COR-L47 (cell line): ENCODE results near the gene ANAPC2.
"Not testable (repeated sequence)": the region's sequence is repeated elsewhere in the genome, so short reads cannot be mapped to it uniquely, and the experiment has no call there.

ENCODE experiments used
- DNase-seq: peaks from one replicate; lab custom pipeline; 2025; lab: John Stamatoyannopoulos, UW

ANAPC2 gene

DNA sequence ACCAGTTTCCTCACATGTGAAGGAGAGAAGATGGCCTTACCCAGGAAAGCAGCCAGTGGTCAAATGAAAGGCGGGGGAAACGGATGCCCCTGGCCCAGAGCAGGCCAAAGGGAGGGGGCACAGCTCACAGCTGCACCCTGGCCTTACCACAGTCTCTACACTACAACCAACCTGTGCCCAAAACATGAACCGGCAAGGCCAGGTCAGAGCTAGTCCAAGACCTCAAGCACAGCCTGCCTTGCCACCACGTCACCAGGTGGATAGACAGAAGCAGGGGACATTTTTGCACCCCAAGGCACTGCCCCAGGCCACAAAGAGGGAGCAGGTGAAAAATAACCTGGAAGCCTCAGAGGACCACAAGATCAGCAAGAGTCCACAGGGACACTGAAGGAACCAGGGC is 44.9 kb downstream of the ANAPC2 start:
- no peak for DNase-seq

DNA sequence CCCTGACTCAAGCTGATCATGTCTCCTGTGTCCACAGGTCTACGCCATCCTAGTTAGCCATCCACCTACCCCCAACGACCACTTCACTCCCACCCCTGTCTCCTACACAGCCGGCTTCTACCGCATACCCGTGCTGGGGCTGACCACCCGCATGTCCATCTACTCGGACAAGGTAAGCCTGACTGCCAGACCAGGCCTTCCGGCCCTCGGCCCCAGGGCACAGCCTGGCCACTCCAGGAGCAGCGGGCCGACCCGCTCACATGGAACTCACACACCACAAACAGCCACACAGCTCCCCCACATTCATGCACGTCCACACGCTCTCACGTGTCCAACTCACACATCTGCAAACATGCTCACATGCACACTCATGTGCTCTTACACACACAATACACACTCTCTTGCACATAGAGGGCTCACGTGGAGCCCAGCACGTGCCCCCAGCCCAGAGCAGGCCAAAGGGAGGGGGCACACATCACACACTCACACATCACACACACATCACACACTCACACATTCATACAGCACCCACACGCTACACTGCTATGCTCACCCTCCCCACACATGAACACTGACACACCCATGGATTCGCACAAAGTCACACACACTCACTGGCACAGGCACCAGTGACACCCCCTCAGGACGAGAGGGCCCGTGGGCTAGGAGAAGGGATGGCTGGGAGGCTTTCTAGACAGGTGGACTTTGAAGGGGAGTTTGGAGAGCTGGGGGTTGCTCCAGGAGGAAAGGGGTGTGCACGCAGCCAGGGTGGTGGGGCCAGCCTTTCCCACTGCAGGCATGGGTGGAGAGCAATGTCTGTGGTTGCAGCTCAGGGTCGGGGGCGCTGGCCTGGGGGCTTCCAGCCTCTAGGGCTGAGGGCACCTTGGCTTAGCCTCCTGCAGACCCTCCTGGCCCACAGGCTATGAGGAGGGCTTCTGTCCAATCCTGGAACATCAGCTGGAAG is 46.1 kb downstream of the ANAPC2 start:
- DNase-seq: no peak

DNA sequence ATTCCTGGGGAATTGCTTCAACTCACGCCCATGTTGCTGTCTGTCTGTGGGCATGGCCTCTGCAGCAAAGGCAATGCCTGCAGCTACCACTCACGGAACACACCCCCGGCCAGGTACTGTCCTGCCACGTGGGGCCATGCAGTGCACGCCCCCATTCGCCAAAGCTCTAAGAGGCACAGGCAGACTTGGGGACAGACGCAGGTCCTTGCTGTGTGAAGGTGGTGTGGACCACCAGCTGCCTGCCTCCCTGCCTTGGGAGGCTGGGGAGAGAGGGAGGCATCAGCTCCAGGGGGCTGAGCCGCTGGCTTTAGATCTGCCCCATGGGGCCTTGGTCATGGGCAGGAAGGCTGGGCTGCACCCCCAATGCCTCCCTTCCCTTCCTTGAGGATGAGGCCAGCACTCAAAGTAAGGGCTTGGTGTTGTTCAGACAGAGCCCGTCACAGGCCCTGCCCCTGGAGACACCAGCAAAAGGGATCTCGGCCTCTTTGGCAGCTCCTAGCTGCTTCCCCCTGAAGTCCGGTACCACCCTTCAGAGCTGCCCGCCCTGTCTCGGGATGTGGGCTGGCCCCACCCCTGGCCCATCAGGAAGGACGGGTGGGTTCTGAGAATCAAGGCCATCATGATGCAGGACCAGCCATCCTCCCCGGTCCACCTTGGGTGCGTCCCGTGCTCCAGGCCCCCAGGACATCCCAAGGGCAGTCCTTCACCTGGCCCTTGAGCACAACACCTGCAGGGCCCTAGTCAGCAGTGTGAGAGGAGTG is 47.1 kb downstream of the ANAPC2 start:
- DNase-seq: no peak

DNA sequence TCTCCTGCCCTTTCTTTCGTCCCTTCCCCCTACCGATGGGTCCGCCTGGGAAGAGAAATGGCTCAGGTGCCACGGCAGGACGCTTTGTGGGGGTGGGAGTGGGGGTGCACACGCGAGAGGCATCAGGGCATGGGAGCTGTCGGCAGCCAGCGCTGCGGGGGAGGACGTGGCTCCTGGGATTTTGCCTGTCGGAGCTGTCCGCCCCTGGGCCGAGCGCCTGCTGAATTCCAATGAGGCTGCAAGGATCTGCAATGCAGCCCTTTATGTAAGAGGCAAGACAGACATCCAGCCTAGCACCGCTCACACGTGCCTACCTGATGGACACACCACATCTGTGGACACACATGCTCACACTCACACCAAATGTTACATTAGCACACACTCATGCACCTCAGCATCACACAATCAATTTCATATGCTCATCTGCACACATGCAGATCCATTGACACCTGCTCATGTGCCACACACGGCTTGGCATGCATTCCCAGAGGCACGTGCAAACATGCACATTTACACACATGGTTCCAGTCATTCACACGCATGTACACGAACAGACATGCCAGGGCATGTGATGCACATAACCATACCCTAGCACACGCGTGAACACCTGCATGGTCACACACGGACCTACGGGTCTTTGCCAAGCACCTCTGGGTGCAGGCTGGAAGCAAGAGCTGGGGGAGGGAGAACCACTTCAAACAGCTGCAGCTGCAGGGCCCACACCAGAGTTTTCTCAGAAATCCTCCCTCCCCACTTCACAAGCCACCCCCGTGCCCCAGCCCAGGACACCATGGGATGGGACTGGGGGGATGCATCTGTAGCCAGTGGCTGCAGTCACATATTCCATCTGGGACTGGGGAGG is 48.0 kb downstream of the ANAPC2 start:
- DNase-seq: no peak

DNA sequence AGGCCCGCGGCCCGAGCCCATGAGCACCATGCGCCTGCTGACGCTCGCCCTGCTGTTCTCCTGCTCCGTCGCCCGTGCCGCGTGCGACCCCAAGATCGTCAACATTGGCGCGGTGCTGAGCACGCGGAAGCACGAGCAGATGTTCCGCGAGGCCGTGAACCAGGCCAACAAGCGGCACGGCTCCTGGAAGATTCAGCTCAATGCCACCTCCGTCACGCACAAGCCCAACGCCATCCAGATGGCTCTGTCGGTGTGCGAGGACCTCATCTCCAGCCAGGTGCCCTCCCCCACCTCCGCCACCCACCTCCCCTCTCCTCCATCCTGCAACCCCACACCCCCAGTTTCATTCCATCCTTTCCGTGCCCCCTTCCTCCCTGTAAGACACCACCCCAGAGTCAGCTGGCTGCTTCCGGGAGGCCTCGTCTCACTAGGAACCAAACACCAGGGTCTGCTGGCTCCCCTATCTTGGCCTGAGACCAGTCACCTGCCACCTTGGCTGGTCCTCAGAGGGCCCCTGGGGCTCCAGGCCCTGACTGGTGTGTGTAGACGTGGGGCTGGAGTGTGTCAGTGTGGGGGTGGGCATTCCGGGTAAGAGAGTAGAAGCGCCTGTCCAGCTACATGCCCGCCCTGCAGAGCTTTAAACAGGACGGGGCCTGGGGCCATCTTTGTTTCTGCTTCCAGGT is 48.8 kb downstream of the ANAPC2 start:
- DNase-seq: no peak

DNA sequence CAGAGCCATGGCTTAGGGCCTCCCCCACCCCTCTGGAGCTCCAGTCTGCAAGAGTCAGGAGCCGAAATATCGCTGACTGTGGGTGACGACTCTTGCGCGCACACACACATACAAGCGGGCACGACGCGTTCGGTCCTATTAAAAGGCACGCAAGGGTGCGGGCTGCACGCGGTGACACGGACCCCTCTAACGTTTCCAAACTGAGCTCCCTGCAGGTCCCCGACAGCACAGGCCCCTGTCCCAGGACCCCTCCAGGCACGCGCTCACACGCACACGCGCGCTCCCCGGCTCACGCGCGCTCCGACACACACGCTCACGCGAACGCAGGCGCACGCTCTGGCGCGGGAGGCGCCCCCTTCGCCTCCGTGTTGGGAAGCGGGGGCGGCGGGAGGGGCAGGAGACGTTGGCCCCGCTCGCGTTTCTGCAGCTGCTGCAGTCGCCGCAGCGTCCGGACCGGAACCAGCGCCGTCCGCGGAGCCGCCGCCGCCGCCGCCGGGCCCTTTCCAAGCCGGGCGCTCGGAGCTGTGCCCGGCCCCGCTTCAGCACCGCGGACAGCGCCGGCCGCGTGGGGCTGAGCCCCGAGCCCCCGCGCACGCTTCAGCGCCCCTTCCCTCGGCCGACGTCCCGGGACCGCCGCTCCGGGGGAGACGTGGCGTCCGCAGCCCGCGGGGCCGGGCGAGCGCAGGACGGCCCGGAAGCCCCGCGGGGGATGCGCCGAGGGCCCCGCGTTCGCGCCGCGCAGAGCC is 49.5 kb downstream of the ANAPC2 start, which contains the start of gene GRIN1:
Gene GRIN1, plus strand, starts transcription at position 433 of the 746 bp plus-strand sequence. CDS start 333 bp downstream, outside the sequence.
- no peak for DNase-seq

DNA sequence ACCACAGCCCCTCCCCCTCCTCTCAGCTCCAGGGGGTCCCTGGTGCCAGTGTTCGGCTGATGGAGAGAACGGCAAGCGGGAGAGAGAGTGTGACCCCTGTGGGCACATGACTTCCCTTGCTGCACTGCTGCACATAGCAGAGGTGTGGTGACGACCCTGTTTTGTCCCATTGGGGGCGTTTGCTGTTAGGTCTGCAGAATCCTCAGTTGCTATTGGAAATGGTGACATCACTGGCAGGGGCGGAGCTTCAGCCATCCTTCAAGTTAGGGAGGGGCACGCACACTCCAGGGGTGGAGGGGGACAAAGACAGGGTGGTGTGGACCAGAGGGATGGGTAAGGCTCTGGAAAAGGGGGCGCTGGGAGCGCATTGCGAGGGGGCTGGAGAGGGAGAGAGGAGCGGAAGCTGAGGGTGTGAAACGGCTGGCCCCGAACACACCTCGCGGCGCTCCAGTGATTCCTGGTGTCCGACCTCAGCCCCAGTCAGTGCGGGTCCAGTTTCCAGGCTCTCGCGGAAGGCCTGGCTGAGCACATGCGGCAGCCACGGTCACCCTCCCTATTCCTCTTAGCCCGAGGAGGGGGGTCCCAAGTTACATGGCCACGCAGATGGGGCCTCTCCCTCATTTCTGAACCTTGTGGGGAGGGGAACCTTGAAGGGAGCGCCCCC is 50.2 kb downstream of the ANAPC2 start:
- peak; percentile 39 for DNase-seq

DNA sequence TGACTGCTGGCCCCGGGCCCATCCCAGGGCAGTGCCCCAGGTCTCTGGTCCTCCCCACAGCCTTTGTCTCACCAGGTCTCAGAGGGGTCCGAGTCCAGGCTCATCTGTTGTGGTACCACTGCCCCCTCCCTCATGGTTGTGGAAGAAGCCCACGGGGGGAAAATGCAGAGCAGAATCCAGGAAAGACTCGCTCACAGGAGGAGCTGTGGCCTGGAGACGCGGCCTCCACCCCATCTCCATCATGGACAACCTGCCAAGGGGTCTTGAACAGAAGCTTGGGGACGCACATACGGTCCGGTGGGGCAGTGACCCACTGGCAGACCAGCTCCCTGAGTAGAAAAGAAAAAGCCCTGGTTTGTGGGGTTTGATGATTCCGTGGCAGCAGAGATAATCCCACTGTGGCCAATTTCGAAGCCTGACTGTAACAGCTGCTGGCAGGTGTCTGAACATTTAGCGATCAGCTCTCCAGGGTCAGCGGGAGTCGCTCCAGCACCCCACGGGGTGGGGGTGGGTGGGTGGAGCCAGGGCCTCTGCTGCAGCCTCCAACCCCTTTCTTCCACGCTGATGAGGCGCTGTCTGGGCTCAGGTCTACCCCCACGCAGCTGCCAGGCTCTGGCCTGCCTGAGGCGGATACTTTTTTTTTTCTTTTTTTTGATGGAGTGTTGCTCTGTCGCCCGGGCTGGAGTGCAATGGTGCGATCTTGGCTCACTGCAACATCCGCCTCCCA is 51.3 kb downstream of the ANAPC2 start:
- no peak for DNase-seq

DNA sequence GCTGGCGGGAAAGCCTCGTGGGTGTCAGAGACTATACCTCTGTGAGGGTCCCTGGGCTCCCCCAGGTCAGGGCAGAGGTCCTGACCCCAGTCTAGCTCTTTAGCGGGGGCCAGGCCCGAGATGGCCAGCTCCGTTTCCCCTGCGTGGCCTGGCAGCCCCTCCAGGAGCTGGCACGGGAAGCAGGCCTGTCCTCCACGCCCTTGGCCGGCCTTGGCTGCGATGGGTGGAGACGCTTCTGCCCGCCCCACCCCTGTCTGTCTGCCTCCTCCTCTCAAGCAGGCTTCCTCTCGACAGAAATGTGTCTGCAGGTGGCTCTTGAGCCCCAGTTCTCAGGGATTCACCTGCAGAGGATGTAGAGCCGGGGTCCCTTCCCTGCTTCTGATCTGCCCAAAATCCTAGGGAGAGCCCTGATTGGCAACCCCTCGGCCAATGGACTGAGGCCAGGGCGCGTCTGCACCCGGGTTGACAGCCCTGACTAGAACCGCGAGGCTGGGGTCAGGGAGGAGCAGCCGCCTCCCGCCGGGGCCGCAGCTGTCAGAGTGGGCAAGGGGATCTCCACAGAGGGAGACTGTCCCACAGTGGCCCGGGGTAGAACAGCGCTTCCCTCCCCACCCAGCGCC is 52.0 kb downstream of the ANAPC2 start:
- DNase-seq: no peak

DNA sequence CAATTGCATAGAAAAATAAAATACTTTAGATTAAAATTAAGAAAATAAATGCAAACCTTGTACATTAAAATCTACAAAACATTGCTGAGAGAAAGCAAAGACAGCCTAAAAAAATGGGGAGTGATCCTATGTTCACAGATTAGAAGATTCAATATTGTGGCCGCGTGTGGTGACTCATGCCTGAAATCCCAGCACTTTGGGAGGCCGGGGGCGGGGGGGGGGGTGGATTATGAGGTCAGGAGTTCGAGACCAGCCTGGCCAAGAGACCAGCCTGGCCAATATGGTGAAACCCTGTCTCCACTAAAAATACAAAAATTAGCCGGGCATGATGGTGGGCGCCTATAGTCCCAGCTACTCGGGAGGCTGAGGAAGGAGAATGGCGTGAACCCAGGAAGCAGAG is 53.2 kb downstream of the ANAPC2 start:
- DNase-seq: not testable (repeated sequence)

DNA sequence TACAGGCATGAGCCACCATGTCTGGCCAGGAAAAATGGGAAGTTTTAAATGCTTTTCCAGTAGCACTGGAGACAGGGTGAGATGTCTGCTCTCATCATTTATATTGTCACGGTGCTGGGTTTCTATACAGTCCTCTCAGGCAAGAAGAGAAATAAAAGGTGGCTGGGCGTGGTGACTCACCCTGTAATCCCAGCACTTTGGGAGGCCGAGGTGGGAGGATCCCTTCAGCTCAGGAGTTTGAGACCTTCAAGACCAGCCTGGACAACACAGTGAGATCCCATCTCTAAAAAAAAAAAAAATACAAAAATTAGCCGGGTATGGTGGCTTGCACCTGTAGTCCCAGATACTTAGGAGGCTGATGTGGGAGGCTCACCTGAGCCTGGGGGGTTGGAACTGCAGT is 54.2 kb downstream of the ANAPC2 start:
- no peak for DNase-seq

DNA sequence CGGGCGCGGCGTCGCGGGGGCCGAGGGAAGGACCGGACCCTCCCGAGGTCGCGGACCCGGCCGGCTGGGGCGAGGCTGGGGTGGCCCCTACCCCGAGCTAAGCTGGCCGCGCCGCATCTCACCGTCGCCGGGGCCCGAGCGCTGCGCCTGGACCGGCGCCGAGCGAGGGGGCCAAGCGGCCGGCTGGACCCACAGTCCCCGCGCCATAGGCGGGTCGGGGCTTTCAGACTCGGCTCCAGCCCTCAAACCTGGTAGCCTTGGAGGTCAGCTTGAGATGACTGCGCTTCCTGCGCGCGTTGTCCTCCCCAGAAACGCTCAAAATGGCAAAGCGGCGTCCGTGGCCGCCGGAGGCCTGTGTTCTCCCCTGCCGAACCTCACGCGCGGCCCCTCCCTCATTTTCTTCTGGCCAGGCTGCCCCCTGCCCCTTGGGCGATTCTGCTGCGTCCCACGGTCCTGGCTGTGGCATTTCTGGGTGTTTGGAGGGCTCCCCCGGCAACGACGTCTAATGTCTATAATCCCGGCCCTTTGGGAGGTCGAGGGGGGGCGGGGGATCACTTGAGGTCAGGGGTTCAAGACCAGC is 58.1 kb downstream of the ANAPC2 start:
- DNase-seq: no peak

DNA sequence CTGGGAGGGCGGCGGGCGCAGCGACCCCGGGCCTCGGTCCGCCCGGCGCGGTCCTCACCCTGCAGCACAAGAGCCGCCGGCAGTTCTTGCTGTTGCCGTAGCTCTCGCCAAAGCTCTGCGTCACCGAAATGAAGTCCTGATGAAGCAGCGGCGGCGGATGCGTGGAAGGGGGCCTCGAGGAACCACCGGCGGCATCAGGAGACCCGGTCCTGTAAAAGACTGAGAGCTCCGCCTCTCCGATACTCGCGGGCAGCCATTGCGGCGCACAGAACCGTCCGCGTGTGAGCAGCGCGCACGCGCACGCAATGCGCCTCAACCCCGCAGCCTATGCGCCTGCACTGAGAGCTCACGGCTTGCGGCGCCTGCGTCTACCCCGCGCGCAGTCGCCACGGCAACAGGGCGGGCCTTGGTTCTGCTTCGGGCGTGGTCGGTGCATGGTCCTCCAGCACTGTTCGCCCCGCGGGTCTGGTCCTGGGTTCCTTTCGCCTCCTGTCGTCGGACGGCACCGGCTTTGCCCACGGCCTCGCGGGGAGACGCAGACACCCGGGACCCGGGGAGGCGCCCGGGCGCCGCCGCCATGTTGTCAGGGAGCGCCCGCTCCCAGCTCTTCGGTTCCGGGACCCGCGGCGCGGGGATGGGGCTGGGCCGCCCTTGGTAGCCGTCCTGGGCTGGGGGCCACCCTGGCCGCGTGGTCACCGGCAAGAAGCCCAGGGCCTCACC is 58.7 kb downstream of the ANAPC2 start:
- DNase-seq: peak; percentile 92

DNA sequence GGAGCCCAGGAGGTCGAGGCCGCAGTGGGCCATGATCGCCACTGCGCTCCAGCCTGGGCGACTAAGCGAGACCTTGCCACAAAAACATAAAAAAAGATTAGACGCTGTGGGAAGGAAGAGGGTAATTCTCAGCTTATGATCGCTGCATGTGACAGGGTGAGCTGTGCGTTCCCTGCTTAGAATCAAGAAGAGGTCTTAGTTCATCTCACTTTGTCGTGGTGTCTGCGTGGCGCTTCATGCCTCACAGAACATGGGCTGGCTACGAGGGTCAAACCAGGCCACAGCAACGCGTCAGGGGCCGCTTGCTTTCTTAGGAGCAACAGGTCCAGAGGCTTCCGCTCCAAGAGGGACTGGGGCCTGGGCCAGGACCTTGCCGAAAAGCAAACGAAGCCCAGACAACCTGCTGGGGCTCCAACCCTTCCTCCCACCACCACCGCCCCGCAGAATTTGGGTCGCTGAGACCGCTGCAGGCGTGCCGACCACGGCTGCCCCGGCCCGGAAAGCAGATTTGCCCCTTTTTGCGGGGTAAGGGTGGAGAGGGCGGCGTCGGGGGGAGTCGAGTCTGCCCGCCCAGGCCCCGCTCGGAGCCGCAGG is 59.4 kb downstream of the ANAPC2 start:
- no peak for DNase-seq

DNA sequence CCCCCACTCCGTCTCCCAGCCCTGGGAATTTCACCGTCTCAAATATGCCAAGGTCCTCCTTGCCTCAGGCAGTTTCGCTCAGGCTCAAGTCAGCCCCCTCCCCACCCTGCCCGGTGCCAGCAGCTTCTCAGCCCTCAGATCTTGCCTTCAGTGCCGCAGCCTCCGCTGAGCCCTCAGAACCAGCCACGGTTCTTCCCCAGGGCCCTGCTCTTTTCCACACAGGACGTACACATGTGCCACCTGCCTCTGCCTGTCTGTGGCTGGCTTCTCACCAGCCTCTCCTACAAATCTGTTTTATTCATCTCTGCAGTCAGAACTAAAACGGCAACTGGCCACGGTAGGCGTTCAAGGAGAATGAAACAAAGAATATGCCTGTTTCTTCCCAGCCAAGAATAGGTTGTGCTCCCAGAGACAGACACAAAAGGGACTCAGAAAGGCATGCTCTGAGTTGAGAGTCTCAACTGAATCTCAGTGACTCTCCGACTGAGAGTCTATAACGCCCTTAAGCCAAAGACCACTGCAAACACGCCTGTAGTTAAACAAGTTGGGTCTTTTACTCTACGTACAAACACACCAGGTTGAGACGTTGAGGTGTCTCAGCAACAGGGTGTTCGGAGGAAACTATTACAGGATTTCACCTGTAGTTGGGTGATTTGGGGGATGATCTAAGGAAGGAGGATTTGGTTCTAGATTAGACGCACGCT is 60.0 kb downstream of the ANAPC2 start:
- no peak for DNase-seq

DNA sequence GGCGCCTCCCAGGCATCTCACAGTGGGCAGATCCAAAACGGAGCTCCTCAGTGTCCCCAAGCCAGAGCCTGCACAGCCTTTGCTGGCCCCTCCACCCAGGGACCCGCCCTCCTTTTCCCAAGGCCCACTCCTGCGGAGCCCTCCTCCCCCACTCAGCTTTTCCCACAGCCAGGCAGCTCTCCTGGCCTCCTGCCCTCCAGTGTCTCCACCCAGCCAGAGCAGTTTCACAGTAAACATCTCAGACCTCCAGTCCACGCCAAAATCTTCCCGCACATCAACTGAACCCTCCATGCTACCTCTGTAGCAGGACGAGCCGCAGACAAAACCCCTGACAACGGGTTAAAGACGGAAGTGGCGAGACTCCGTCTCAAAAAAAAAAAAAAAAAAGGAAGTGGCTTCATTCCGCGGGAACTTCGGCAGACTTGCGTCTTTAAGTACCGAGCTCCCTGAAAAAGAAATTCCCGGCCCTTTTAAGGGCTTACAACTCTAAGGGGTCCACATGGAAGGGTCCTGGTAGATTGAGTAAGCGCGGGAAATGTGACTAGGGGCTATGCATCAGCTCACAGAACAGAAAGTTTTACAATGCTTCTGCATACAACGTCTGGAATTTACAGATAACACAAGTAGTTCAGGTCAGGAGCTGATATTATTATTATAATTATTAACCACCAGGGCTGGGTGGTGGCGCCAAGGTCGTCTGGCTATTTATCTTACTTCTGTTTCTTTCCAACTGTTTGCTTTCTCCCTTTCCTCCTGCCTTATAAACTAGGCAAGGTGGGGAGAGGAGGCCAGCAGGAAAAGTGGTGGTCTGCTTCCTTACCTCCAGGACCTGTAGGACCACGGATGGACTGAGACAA is 60.8 kb downstream of the ANAPC2 start:
- no peak for DNase-seq
